Measurements from ENCODE around the gene PGA4. TPM values are rescaled to one million over a fixed set of nuclear protein-coding genes. Genes with fewer than 3 reads are reported as not detected.
"Not testable (repeated sequence)": the region's sequence is repeated elsewhere in the genome, so short reads cannot be mapped to it uniquely, and the experiment has no call there.

Gene PGA4
- total and polyA plus RNA-seq, 7 donors: 0.08 to 1.4 (median 0.57) TPM; not detected in 2

DNA sequence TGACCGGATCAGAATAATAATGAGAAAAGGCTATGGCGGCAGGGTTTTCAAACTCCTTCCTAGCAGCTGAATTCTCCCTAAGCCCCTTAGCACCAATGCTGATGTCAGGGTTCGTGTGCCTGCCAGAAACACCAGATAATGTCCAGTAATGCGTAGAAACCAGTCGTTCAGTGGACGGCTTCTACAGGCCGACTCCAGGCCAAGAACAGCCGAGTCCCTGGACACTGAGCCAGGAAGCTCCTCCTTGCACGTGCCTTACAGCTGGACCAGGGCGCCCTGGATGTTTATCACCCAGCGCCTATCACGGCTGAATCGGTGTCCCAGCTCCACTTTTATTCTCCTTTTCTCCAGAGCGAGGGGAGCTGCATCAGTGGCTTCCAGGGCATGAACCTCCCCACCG lies 9.9 kb upstream of the PGA4 start:
- peak in 3 of 4 donors; percentile 30 to 76 (median 32) for ATAC-seq
- intact Hi-C loops (cut with DNase I); H3K27me3 ChIP-seq (ENCODE audit: insufficient read depth in 3 of 3, low read length in 2 of 3); H3K36me3 ChIP-seq (ENCODE audit: insufficient read depth in 1 of 2, low read depth in 1 of 2); H3K27ac ChIP-seq; H3K4me3 ChIP-seq; H3K9me3 ChIP-seq; H3K4me1 ChIP-seq; DNase-seq: not testable (repeated sequence)
- no CpG with 5 or more reads among the region's 15 CpGs for WGBS, 3 donors

DNA sequence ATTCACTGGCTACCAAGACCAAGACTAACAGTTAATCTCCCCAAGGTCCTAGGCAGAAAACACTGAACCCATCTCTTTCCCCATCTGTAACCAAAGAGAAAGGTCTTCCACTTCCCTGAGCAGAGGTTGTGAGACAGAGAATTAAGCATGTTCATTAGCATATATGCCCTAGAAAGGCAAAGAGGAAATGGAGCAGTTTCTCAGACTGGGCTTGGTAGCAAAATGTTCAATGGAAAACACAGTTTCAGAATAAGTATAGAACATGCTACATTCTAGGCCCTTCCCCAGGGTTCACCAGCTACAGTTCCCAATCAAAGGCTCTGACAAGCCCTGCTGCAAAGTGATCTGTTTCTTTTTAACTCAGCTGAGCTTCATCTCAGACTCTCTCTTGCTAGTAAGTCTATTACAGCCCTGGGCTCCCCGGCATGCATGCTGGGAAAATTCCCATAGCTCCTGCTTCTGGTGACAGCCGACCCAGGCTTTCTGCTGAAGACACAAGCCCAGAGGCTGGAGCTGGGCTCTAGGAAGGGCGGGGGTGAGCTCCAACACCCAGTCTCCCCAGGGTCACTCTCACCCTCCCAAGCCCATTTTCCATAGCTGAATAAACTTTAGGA lies 8.3 kb upstream of the PGA4 start:
- not testable (repeated sequence) for H3K27me3 ChIP-seq (ENCODE audit: insufficient read depth in 3 of 3, low read length in 2 of 3); H3K36me3 ChIP-seq (ENCODE audit: insufficient read depth in 1 of 2, low read depth in 1 of 2); ATAC-seq

DNA sequence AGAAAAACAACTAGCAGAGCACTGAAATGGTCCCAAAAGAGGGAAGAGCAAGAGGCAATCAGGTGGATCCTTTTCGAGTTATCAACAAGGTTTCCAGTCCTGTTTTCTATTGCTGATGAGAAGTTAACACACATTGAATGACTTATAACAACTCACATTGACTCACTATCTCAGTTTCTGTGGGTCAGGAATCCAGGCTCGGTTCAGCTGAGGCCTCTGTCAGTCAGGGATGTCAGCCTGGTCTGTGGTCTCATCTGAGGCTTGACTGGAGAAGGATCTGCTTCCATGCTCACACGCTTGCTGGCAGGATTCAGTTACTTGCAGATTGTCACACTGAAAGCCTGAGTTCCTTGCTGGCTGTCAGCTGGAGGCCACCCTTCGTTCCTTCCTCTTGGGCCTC lies 3.8 kb upstream of the PGA4 start:
- H3K4me1 ChIP-seq; H3K27me3 ChIP-seq (ENCODE audit: insufficient read depth in 3 of 3, low read length in 2 of 3); H3K4me3 ChIP-seq; H3K9me3 ChIP-seq; ATAC-seq; DNase-seq; H3K36me3 ChIP-seq (ENCODE audit: insufficient read depth in 1 of 2, low read depth in 1 of 2); H3K27ac ChIP-seq; intact Hi-C loops (cut with DNase I): not testable (repeated sequence)
- WGBS, 3 donors: no CpG with 5 or more reads among the region's 4 CpGs

More for the DNA sequence above, 8.3 kb upstream of the PGA4 start:
- WGBS, 3 donors: no CpG with 5 or more reads among the region's 3 CpGs
- H3K4me3 ChIP-seq; H3K4me1 ChIP-seq; H3K9me3 ChIP-seq; H3K27ac ChIP-seq; intact Hi-C loops (cut with DNase I); DNase-seq: not testable (repeated sequence)

DNA sequence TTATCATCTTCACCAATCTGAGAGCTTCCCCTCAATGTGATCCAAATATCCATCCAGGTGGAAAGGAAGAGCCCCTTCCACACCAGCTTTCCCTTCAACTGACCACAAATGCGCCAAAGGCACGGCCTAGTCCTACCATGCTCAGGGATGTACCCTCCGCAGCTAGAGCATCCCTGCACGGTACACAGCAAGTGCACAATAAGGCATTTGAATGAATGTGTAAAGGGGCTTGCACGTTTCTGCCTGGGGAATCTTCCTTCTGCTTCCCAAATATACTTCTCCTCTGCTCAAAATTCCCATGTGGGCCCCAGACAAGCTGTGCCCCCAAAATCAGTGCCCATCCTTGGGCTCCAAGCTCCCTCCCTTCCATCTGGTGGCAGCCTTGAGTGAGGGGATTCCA lies 3.1 kb upstream of the PGA4 start:
- intact Hi-C loops (cut with DNase I); H3K4me1 ChIP-seq; H3K36me3 ChIP-seq (ENCODE audit: insufficient read depth in 1 of 2, low read depth in 1 of 2); H3K27me3 ChIP-seq (ENCODE audit: insufficient read depth in 3 of 3, low read length in 2 of 3); H3K4me3 ChIP-seq; ATAC-seq; H3K9me3 ChIP-seq; DNase-seq; H3K27ac ChIP-seq: not testable (repeated sequence)
- WGBS, 3 donors: 88 to 91% (median 88%) methylated on average over 5 of the region's 5 CpGs

DNA sequence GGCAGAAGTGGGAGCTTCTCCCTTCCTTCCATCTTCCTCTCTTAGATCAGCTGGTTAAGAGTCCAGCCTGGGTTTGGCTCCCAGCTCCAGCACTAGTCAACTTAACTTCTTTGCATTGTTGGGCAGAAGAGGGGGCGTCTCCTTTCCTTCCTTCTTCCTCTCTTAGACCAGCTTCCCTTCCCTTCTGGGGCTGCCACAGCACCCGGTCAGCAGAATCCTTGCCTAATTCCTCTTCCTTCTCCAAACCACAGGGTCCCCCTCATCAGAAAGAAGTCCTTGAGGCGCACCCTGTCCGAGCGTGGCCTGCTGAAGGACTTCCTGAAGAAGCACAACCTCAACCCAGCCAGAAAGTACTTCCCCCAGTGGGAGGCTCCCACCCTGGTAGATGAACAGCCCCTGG lies 545 bp downstream of the PGA4 start:
- H3K9me3 ChIP-seq; DNase-seq; H3K27me3 ChIP-seq (ENCODE audit: insufficient read depth in 3 of 3, low read length in 2 of 3); ATAC-seq; H3K4me1 ChIP-seq; intact Hi-C loops (cut with DNase I); H3K4me3 ChIP-seq; H3K27ac ChIP-seq; H3K36me3 ChIP-seq (ENCODE audit: insufficient read depth in 1 of 2, low read depth in 1 of 2): not testable (repeated sequence)
- no CpG with 5 or more reads among the region's 5 CpGs for WGBS, 3 donors

DNA sequence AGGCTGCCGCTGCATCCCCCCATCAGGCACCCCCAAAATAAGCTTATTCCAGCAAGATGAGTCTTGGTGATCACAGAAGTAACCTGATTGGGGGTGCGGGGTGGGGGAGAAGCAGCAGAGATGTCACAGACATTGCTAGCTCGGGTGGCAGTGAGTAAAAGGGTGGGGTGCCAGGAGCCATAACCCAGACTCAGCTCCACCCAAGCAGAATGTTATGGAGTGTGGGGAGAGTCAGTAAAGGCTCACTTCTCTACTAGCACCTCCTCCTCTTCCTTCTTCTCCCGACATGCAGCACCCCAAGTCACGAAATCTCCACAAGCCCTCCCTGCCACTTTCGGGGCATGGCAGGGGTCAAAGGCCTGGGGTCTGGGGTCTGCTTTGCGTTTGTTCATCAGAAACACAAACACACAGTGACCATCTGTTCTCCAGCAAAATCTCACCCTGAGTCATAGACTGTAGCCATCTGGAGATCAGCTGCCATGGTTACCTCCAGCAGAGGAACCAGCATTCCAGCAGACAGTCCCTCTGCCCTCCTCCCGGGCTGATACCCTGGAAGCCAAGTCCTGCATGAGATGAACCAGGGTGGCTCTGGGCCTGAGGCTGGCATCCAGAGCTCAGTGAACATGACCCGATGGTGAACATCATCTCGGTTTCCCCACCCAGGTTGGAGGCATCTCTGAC lies 4.5 kb downstream of the PGA4 start:
- H3K4me1 ChIP-seq; H3K36me3 ChIP-seq (ENCODE audit: insufficient read depth in 1 of 2, low read depth in 1 of 2); ATAC-seq; H3K27me3 ChIP-seq (ENCODE audit: insufficient read depth in 3 of 3, low read length in 2 of 3); H3K4me3 ChIP-seq; H3K9me3 ChIP-seq; intact Hi-C loops (cut with DNase I); H3K27ac ChIP-seq; DNase-seq: not testable (repeated sequence)
- WGBS, 3 donors: no CpG with 5 or more reads among the region's 10 CpGs

DNA sequence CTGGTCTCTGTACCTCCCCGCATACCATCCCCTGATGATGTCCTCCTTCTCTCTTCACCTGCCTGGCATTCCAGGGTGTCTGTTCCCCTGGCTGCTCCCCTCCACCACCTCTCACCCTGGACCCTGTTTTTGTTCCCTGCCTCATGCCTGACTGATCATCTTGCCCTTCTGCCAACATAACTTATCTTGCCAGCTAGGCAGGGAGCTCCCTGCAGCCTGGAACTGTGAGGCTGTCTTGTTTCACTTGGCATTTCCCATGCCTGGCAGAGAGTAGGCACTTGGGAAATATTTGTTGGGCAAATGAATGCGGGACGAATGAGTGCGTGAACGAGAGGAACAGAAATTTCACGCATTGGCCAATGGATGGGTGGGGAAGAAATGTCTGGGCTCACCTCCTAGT lies 7.3 kb downstream of the PGA4 start:
- H3K27me3 ChIP-seq (ENCODE audit: insufficient read depth in 3 of 3, low read length in 2 of 3); H3K27ac ChIP-seq; DNase-seq; H3K9me3 ChIP-seq; intact Hi-C loops (cut with DNase I); H3K36me3 ChIP-seq (ENCODE audit: insufficient read depth in 1 of 2, low read depth in 1 of 2); ATAC-seq; H3K4me3 ChIP-seq; H3K4me1 ChIP-seq: not testable (repeated sequence)
- WGBS, 3 donors: no CpG with 5 or more reads among the region's 6 CpGs

DNA sequence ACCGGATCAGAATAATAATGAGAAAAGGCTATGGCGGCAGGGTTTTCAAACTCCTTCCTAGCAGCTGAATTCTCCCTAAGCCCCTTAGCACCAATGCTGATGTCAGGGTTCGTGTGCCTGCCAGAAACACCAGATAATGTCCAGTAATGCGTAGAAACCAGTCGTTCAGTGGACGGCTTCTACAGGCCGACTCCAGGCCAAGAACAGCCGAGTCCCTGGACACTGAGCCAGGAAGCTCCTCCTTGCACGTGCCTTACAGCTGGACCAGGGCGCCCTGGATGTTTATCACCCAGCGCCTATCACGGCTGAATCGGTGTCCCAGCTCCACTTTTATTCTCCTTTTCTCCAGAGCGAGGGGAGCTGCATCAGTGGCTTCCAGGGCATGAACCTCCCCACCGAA lies 8.9 kb downstream of the PGA4 start:
- H3K4me3 ChIP-seq; H3K27ac ChIP-seq; H3K27me3 ChIP-seq (ENCODE audit: insufficient read depth in 3 of 3, low read length in 2 of 3); intact Hi-C loops (cut with DNase I); H3K4me1 ChIP-seq; DNase-seq; H3K36me3 ChIP-seq (ENCODE audit: insufficient read depth in 1 of 2, low read depth in 1 of 2); H3K9me3 ChIP-seq: not testable (repeated sequence)
- WGBS, 3 donors: no CpG with 5 or more reads among the region's 15 CpGs
- peak in 3 of 4 donors; percentile 30 to 69 (median 35) for ATAC-seq

DNA sequence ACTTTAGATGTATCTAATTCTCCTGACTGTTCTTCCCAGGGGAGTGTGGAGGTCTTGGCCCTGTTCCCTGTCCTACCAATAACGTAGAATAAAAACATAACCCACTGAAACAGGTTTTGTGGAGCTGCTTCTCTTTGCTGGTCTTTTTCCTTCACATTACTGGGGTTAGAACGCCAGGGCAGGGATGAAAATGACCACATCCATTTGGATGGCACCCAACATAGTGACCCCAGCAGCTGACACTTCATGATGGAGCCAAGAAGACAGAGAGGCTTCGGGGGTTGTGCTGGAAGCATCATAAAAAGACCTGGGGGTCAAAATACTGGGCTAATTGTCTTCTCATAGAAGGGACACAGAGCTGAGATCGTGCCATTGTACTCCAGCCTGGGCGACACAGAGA lies 9.4 kb downstream of the PGA4 start:
- intact Hi-C loops (cut with DNase I); H3K9me3 ChIP-seq; H3K4me3 ChIP-seq; ATAC-seq; H3K4me1 ChIP-seq; H3K27me3 ChIP-seq (ENCODE audit: insufficient read depth in 3 of 3, low read length in 2 of 3); DNase-seq; H3K36me3 ChIP-seq (ENCODE audit: insufficient read depth in 1 of 2, low read depth in 1 of 2); H3K27ac ChIP-seq: not testable (repeated sequence)
- no CpG with 5 or more reads among the region's 5 CpGs for WGBS, 3 donors

DNA sequence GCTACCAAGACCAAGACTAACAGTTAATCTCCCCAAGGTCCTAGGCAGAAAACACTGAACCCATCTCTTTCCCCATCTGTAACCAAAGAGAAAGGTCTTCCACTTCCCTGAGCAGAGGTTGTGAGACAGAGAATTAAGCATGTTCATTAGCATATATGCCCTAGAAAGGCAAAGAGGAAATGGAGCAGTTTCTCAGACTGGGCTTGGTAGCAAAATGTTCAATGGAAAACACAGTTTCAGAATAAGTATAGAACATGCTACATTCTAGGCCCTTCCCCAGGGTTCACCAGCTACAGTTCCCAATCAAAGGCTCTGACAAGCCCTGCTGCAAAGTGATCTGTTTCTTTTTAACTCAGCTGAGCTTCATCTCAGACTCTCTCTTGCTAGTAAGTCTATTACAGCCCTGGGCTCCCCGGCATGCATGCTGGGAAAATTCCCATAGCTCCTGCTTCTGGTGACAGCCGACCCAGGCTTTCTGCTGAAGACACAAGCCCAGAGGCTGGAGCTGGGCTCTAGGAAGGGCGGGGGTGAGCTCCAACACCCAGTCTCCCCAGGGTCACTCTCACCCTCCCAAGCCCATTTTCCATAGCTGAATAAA lies 10.5 kb downstream of the PGA4 start:
- no CpG with 5 or more reads among the region's 3 CpGs for WGBS, 3 donors
- H3K4me1 ChIP-seq; intact Hi-C loops (cut with DNase I); H3K36me3 ChIP-seq (ENCODE audit: insufficient read depth in 1 of 2, low read depth in 1 of 2); H3K27me3 ChIP-seq (ENCODE audit: insufficient read depth in 3 of 3, low read length in 2 of 3); DNase-seq; H3K4me3 ChIP-seq; ATAC-seq; H3K27ac ChIP-seq; H3K9me3 ChIP-seq: not testable (repeated sequence)

DNA sequence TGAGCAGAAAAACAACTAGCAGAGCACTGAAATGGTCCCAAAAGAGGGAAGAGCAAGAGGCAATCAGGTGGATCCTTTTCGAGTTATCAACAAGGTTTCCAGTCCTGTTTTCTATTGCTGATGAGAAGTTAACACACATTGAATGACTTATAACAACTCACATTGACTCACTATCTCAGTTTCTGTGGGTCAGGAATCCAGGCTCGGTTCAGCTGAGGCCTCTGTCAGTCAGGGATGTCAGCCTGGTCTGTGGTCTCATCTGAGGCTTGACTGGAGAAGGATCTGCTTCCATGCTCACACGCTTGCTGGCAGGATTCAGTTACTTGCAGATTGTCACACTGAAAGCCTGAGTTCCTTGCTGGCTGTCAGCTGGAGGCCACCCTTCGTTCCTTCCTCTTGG lies 15.0 kb downstream of the PGA4 start:
- ATAC-seq; intact Hi-C loops (cut with DNase I); H3K36me3 ChIP-seq (ENCODE audit: insufficient read depth in 1 of 2, low read depth in 1 of 2); DNase-seq; H3K27ac ChIP-seq; H3K4me3 ChIP-seq; H3K27me3 ChIP-seq (ENCODE audit: insufficient read depth in 3 of 3, low read length in 2 of 3); H3K4me1 ChIP-seq; H3K9me3 ChIP-seq: not testable (repeated sequence)
- WGBS, 3 donors: no CpG with 5 or more reads among the region's 4 CpGs
